ENCODE measurements around the gene NAA40. TPM values are rescaled to one million over a fixed set of nuclear protein-coding genes. Genes with fewer than 3 reads are reported as not detected.

Gene NAA40
- total and polyA plus RNA-seq, 2 of the 4 experiments (the other 2 are of a cell fraction), result 15.2 to 24.7 TPM

DNA sequence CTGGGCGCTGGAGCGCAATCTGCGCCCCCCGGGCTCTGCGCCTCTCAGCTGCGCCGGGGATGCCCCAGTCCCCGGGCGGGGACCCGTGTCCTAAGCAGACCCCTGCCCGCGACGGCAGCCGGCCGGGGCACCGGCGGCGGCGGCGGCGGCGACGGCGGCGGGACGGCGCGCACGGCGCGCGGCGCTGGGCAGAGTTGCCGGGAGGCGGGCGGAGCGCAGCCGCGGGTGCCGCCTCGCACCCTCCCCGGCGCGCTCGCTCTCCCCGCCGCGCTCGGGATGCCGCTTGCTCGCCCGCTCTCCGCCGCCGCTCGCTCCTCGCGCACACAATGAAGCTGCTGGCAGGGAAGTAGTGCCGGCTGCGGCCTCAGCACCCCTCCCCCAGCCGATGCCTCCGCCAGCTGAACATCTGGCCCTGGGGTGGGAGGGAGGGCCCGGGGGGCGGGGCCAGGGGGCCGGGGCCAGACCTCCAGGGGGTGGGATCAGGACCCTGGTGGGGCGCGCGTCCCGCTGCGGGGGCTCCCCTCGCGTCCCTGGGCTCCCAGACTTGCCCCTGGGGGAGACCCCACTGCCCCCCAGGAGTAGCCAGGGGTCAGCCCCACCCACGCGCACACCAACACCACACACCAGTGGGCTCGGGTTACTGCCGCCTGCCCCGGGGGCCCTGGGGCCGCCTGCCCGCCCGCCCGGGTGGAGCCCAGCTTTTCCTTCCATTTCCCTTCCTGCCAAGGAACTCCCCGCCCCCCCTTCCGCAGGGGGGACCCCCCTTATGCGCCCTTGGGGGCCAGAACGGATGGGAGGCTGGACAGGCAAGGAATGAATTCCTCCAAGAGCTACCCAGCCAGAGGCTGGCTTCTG lies 21.7 kb upstream of the NAA40 start, which contains the start of gene RCOR2:
TSS of gene RCOR2 (minus strand) at position 328 of the 855 bp plus-strand sequence. CDS start 708 bp downstream, outside the sequence.
- peak within 1 kb of the TSS; percentile 46 for H2BK5ac ChIP-seq (ENCODE audit: low read depth, low read length, poor library complexity, severe bottlenecking)
- H2AK5ac ChIP-seq (ENCODE audit: low read depth, low read length), result peak within 1 kb of the TSS; percentile 94
- peak within 1 kb of the TSS; percentile 94 for H3K4me2 ChIP-seq (ENCODE audit: low read depth, low read length)
- peaks cover 31% of the 10 kb centered on the region for H3K4me1 ChIP-seq (ENCODE audit: control insufficient read depth, insufficient read depth, low read length)
- no peak within 1 kb of the TSS for H3K56ac ChIP-seq (ENCODE audit: extremely low read depth, insufficient read depth, low read length)
- peak within 1 kb of the TSS; percentile 36 for H3K4me3 ChIP-seq (ENCODE audit: insufficient read depth, low read depth, low read length)
- H4K91ac ChIP-seq (ENCODE audit: insufficient read depth, low read depth, low read length), result peak within 1 kb of the TSS; percentile 94
- peaks cover 7% of the 10 kb centered on the region; the same call in 1 of the 2 replicates for H3K27me3 ChIP-seq (ENCODE audit: control insufficient read depth, insufficient read depth, low read length)
- 0 out of 2 replicates have a peak, but pooled peaks cover 2% of the 10 kb centered on the region for H3K9me3 ChIP-seq (ENCODE audit: control insufficient read depth, insufficient read depth, low read length)
- peak within 1 kb of the TSS; percentile 91 for H2AFZ ChIP-seq (replicated peaks; ENCODE audit: low read length, poor library complexity)
- peak within 1 kb of the TSS; percentile 98 for H3K14ac ChIP-seq (replicated peaks; ENCODE audit: low read depth, low read length)
- POLR2A ChIA-PET (ENCODE audit: unreplicated experiment), result interaction anchor here (0.5 to 0.6 kb wide), 2 partner anchors 18 to 79 kb away, joined by 3 read pairs; no protein-coding TSS in a partner anchor
- H3K79me1 ChIP-seq (ENCODE audit: low read depth in 1 of 2, low read length in 2 of 2), result peaks cover 0 to 4% of the 10 kb centered on the region in 2 experiments; a peak in 1 of 4 replicates
- BruUV-seq (replicated peaks), result no TSS peak
- WGBS, 2 experiments (ENCODE audit: extremely low coverage in 2 of 2, insufficient read length in 1 of 2), result 0% methylated on average over 51 of the region's 85 CpGs; no CpG with 5 or more reads in 1 of the 2 experiments
- H3K9ac ChIP-seq (ENCODE audit: low read depth, low read length), result peak within 1 kb of the TSS; percentile 24
- peak within 1 kb of the TSS; percentile 99 for H2AK9ac ChIP-seq (replicated peaks; ENCODE audit: low read depth, low read length, poor library complexity)
- H3K23ac ChIP-seq (ENCODE audit: low read depth, low read length), result peak within 1 kb of the TSS; percentile 94
- peak within 1 kb of the TSS; percentile 22 for H3K27ac ChIP-seq (ENCODE audit: insufficient read depth, low read length)
- H3K9me1 ChIP-seq (ENCODE audit: insufficient read depth, low read length), result peaks cover 6% of the 10 kb centered on the region
- dilution Hi-C loops (cut with HindIII; ENCODE audit: low sequenced_read_pairs, unreplicated experiment), result no loop called here
- peak; percentile 77 for ATAC-seq (ENCODE audit: low read depth)
- H4K20me1 ChIP-seq (ENCODE audit: insufficient read depth, low read length), result no peaks in the 10 kb centered on the region
- peak within 1 kb of the TSS; percentile 95 for H3K18ac ChIP-seq (ENCODE audit: low read depth, low read length)
- peaks cover 2% of the 10 kb centered on the region; the same call in 1 of the 2 replicates for H3K36me3 ChIP-seq (ENCODE audit: control insufficient read depth, insufficient read depth, low read length)
- H4K8ac ChIP-seq (ENCODE audit: low read depth in 2 of 2, low read length in 2 of 2), result peak within 1 kb of the TSS in 1 of 2 experiments; percentile 96; a peak in 3 of 4 replicates
- H3K4ac ChIP-seq (ENCODE audit: low read depth, low read length), result peak within 1 kb of the TSS; percentile 97
- intact Hi-C loops (cut with micrococcal nuclease), result loop anchor here (2.0 kb wide), 1 partner anchor 22 kb away; the partner anchor contains the start of gene NAA40
- H2BK15ac ChIP-seq (ENCODE audit: low read depth, low read length), result peak within 1 kb of the TSS; percentile 5; the same call in 1 of the 3 replicates
- DNase-seq, result peak; percentile 80
- CTCF ChIA-PET, result interaction anchor here (0.8 to 1.0 kb wide), 2 partner anchors 18 to 27 kb away, joined by 3 read pairs; no protein-coding TSS in a partner anchor
- in situ Hi-C loops (cut with MboI; ENCODE audit: low sequenced_read_pairs), result no loop called here
- H2BK120ac ChIP-seq (ENCODE audit: low read depth, low read length), result peak within 1 kb of the TSS; percentile 89
- 0 out of 2 replicates have a peak within 1 kb of the TSS, but pooled peaks have one; percentile 71 for H2BK20ac ChIP-seq (ENCODE audit: low read depth, low read length)
- peak within 1 kb of the TSS; percentile 92 for H4K5ac ChIP-seq (ENCODE audit: low read depth, low read length)
- no peak for TF ChIP-seq SMC3 (IDR thresholded peaks at IDR 0.05; ENCODE audit: low read depth, low read length)
- TF ChIP-seq, protein P1, sequence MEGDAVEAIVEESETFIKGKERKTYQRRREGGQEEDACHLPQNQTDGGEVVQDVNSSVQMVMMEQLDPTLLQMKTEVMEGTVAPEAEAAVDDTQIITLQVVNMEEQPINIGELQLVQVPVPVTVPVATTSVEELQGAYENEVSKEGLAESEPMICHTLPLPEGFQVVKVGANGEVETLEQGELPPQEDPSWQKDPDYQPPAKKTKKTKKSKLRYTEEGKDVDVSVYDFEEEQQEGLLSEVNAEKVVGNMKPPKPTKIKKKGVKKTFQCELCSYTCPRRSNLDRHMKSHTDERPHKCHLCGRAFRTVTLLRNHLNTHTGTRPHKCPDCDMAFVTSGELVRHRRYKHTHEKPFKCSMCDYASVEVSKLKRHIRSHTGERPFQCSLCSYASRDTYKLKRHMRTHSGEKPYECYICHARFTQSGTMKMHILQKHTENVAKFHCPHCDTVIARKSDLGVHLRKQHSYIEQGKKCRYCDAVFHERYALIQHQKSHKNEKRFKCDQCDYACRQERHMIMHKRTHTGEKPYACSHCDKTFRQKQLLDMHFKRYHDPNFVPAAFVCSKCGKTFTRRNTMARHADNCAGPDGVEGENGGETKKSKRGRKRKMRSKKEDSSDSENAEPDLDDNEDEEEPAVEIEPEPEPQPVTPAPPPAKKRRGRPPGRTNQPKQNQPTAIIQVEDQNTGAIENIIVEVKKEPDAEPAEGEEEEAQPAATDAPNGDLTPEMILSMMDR (conservative IDR thresholded peaks at IDR 0.05; ENCODE audit: low read depth, low read length), result no peak
- no peak for TF ChIP-seq MAFK (IDR thresholded peaks at IDR 0.05; ENCODE audit: low read depth, low read length)
- TF ChIP-seq FOS (IDR thresholded peaks at IDR 0.05; ENCODE audit: low read depth, low read length), result no peak
- no peak for TF ChIP-seq NFE2L2 (IDR thresholded peaks at IDR 0.05; ENCODE audit: low read depth, low read length)
- no peak for TF ChIP-seq CHD1 (IDR thresholded peaks at IDR 0.05; ENCODE audit: low read depth, low read length)
- TF ChIP-seq BHLHE40 (IDR thresholded peaks at IDR 0.05; ENCODE audit: low read depth, low read length), result no peak
- TF ChIP-seq, protein P2, sequence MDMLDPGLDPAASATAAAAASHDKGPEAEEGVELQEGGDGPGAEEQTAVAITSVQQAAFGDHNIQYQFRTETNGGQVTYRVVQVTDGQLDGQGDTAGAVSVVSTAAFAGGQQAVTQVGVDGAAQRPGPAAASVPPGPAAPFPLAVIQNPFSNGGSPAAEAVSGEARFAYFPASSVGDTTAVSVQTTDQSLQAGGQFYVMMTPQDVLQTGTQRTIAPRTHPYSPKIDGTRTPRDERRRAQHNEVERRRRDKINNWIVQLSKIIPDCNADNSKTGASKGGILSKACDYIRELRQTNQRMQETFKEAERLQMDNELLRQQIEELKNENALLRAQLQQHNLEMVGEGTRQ (IDR thresholded peaks at IDR 0.05; ENCODE audit: low read depth, low read length), result no peak
- TF ChIP-seq CEBPB (IDR thresholded peaks at IDR 0.05; ENCODE audit: low read depth, low read length), result no peak
- TF ChIP-seq POLR2A (IDR thresholded peaks at IDR 0.05; ENCODE audit: low read depth, low read length), result no peak
- no peak for TF ChIP-seq RCOR1 (IDR thresholded peaks at IDR 0.05; ENCODE audit: insufficient replicate concordance, low read length)
- TF ChIP-seq RFX5 (IDR thresholded peaks at IDR 0.05; ENCODE audit: low read depth, low read length), result no peak
- TF ChIP-seq, protein P3, sequence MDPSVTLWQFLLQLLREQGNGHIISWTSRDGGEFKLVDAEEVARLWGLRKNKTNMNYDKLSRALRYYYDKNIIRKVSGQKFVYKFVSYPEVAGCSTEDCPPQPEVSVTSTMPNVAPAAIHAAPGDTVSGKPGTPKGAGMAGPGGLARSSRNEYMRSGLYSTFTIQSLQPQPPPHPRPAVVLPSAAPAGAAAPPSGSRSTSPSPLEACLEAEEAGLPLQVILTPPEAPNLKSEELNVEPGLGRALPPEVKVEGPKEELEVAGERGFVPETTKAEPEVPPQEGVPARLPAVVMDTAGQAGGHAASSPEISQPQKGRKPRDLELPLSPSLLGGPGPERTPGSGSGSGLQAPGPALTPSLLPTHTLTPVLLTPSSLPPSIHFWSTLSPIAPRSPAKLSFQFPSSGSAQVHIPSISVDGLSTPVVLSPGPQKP (IDR thresholded peaks at IDR 0.05; ENCODE audit: borderline replicate concordance, low read depth, low read length), result no peak
